ENCODE measurements around the gene CUL9.

The CUL9 gene
- total RNA-seq, result 8.9 to 54.8 (median 32.4) reads per million in 18 experiments

DNA sequence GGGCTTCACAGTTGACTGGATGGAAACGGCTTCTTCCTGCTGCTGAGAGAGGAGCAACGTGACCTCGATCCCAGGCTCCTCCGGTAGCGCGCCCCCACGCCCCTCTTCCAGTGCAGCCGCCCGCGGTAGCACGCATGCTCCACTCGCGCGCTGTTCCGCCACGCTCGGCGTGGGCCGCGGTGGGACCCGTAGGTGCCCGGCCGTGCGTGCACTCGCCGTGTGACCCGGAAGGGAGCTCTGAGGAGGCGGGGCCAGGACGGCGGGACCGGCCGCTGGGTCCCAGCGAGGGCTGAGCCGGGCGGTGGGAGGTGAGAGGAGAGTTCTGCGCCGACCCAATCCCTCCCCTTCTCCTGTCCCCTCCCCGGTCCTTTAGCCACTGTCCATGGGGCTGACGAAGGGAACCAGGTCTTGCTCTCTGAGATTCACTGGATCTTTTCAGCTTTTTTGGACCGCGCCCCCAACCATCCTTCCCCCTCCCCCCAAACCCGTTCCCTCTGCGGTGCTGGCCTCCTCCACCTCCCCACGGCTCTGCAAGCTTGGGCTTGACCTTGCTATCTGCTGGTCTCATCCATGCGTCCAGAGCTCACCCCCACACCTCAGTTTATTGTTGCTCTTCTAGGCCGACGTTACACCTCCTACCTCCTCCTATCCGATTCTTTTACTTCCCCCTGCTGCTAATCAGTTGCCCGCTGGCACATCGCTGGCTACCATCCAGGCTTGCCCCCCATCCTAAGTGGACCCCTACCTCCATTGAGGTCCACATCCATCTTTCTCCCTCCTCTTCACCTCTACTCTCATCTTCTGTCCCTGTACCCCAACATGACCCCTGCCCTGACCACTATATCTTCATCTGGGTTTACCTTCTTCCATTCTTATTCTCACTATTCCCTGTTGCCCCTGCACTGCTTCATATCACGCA, at the start of gene CUL9:
Gene CUL9 (plus strand): TSS at position 255 of the 919 bp plus-strand sequence. CDS start 2,115 bp downstream, outside the sequence.
- peak; percentile 77 to 84 for DNase-seq

DNA sequence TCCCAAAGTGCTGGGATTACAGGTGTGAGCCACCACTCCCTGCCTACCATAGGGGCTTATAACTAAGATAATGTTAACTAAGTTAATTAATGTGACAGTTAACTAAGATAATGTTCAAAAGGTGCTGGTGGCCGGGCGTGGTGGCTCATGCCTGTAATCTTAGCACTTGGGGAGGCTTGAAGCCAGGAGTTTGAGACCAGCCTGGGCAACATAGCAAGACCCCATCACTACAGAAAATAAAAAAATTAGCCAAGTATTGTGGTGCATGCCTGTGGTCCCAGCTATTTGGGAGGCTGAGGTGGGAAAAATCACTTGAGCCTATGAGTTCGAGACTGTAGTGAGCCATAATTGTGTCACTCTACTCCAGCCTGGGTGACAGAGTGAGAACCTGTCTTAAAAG, 43.7 kb upstream of the CUL9 start:
- no peak for DNase-seq

DNA sequence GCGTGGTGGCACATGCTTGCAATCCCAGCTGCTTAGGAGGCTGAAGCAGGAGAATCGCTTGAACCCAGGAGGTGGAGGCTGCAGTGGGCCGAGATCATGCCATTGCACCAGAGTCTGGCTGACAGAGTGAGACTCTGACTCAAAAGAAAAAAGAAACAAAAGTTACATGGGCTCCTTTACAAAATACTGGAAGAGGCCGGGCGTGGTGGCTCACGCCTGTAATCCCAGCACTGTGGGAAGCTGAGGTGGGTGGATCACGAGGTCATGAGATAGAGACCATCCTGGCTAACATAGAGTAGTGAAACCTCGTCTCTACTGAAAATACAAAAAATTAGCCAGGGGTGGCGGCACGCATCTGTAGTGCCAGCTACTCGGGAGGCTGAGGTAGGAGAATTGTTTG, 42.0 kb upstream of the CUL9 start:
- peak in 1 of 2 donors; percentile 56 for DNase-seq

DNA sequence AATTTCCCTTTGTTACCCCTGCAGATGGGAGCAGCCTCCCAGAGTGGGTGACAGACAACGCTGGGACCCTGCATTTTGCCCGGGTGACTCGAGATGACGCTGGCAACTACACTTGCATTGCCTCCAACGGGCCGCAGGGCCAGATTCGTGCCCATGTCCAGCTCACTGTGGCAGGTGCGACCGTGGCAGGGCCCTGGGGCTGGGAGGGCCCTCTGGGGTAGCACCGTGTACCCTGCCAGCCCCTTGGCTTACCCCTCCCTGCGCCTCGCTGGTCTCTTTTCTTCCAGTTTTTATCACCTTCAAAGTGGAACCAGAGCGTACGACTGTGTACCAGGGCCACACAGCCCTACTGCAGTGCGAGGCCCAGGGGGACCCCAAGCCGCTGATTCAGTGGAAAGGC, 40.4 kb upstream of the CUL9 start:
- DNase-seq, result no peak

DNA sequence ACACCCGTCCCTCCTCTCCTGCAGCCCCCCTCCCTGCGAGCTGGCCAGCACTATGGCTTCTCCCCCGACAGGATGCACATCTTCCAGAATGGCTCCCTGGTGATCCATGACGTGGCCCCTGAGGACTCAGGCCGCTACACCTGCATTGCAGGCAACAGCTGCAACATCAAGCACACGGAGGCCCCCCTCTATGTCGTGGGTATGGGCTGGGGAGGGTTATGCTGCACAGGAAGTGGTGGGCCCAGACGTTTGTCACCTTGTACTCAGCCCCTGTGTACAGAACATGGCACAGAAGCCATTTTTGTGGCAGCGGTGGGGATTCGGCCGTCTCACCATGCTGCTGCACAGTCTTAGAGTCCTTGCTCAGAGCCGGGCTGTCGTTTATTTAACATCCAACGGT, 39.9 kb upstream of the CUL9 start:
- no peak for DNase-seq

DNA sequence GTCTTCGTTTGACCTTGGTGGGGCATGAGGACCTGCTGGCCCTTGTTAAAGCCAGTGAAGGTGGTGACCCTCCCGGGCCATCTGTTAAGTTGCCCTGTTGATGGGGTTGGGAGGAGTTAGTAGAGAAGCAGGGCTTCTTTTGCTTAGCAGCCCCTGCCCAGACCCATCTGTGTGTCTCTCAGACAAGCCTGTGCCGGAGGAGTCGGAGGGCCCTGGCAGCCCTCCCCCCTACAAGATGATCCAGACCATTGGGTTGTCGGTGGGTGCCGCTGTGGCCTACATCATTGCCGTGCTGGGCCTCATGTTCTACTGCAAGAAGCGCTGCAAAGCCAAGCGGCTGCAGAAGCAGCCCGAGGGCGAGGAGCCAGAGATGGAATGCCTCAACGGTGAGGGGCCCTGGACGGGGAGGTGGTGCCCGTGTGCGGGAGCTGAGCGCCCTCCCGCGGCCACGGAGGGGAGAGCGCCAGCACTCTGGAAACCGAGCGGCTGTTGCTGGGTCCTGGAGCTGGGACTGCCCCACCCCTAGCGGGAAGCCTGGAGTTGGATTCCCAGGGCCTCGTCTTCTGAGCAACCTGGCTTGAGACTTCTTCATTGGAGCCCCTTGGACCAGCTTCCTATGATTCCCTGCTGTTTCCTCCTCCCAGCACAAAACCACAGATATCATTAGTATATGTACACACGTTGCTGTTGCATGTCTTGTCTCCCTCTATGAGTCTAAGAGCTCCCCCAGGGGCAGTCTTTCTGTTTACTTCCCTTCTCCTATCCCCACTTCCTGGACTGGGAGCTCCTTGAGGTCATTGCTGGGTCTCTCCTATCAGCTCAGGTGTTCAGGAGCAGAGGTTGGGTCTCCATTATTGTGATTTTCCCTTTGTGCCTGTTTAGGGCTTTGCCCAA, 38.5 kb upstream of the CUL9 start:
- peak; percentile 70 to 74 for DNase-seq

DNA sequence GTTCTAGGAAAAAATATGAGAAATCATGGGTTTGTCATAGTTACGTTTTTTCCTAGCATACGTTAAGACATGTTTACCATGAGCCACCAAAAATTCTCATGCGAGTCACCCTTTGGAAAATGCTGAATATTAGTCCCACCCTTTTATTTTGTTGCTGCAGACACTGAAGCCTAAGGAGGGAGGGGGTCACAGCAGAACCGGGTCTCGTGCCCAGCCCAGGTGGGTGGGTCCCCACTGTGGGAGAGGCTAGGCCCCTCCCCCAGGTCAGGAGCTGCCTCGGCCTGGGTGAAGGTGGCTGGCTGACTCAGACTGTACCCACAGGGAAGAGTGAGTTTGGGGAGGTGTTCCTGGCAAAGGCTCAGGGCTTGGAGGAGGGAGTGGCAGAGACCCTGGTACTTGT, 37.1 kb upstream of the CUL9 start:
- DNase-seq, result no peak

DNA sequence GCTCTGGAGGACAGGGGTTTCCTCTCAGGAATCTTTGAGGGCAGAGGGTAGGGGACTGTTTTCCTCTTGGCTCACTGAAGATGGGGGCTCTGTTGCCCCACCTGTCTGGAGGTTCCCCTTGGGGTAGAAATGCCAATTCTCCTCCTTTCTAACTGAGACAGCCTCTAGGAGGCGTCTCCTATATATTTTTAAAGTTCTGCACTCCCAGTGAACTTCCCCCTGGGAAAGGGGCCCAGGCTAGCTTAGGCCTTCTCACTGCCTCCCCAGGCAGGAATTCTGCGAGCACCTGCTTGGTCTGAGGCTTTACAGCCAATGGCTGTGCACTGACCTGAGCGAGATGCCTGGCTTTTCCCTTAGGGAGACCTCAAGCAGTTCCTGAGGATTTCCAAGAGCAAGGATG, 35.7 kb upstream of the CUL9 start:
- no peak for DNase-seq

DNA sequence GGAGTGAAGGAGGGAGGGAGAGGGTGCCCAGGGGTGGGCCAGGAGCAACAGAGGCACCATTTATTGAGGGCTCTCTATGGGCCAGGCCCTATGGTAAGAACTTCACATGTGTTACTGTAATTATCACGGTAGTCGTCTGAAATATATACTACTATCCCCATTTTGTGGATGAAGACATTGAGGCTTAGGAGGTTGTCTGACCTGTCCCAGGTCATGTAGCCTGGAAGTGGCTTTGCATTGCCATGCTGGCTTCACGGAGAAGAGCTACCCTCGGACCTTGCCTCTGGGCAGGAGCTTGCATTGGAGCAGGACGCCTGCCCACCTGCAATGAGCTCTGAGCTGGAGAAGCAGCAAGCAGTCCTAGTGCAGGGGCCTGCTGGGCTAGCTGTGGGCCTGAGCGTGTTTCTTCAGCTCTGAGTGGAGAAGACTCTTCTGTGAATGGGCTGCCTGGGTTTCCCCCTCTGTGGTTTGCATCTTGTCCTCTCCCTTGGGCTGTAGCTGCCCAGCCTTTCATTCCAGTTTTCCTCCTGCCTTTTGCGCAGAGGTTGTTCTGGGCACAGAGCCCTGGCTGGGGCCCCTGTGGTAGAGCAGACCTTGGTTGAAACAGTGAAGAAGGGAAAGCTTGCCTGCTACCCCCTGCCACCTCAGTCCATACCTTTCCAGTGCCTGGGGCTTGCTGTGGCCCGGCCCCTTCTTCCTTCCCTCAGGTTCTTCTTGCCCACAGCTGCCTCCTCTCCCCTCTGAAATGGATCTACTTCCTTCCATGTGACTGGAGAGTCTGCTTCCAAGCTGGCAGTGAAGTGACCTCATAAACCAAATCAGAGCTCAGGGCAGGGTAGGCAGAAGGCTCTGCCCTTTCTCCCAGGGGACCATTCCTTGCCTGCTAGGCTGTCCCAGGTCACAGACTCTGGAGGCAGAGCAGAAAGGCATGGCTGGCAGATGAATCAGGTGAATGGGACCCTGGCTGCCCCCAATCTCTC, 35.0 kb upstream of the CUL9 start:
- no peak for DNase-seq

DNA sequence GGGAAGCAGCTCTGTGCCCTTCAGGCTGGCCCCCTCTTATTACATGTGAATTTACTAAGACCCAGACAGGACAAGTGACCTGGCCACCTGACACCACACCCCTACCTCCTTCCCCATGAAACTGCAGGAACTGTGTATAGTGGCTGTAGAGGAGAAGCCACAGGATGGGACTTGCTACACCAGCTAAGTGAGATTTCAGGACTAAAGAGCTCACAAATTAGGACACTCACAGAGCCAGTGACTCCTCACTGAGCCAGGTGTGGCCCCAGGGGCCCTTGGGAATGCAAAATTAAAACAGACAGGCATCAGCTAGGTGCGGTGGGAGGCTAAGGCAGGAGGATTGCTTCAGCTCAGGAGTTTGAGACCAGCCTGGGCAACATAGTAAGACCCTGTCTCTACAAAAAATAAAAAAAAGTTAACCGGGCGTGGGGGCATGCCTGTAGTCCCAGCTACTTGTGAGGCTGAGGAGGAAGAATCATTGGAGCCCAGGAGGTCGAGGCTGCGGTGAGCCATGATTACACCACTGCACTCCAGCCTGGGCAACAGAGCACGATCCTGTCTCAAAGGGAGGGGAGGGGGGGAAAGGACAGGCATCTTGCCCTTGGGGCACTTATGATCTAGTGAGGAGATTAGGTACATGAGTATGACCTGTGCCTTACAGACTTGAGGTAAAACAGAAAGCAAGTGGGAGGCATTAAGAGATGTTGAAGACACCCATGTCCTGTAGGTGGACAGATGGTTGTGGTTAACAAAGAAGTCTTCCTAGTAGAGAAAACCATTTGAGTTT, 34.1 kb upstream of the CUL9 start:
- no peak for DNase-seq

DNA sequence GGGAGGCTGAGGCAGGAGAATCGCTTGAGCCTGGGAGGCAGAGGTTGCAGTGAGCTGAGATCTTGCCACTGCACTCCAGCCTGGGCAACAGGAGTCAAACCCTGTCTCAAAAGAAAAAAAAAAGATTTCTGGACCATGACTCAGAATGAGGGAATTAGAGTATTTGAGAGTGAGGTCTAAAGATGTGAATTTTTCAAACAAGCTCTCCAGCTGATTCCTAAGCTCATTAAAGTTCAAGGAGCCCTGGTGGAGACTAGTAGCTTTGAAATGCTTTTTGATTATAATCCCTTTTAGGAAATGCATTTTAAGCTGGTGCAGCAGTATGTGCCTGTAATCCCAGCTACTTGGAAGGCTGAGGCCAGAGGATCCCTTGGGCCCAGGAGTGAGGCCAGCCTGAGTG, 32.7 kb upstream of the CUL9 start:
- no peak for DNase-seq

DNA sequence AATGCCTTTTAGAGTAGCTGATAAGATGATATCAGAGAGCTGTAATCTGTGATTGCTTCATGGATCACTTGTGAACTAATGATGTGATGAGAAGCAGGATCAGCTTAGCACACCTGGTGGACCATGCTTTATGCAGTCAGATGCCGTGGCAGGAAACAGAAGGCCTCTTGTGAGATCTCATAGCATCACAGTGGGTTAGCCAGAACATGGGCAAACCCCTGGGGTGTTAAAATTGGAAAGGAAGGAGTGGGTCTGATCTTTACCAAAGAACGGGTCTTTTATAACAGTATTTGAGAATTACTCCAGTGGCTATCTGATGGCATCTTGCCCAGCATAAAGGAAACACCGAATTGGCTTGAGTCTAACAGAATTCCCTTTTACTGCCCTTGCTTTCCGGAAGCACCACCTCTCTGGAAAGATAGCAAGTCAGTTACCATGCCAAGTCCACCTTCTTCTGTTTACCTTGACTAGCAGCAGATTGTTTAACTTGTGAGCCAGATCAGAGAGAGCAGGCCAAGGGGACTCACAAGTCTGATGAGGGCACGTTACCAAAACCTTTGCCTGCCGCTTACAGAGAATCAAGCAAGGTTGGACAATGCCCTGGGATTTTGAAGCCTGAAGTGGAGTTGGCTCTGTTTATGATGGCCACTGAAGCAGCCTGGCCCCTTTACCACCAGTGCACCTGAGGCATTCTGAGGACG, 31.8 kb upstream of the CUL9 start:
- no peak for DNase-seq

DNA sequence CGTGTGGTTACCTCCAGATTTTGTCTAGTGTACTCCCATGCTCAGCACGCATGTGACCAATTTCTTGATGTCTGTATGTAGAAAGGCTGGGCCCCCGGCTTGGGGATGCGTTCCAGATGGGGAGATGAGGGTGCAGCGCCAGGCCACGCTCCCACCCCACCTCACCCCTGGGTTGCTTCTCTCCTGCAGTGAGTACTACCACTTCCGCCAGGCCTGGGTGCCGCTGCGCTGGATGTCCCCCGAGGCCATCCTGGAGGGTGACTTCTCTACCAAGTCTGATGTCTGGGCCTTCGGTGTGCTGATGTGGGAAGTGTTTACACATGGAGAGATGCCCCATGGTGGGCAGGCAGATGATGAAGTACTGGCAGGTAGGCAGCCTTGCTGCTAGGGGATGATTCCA, 22.4 kb upstream of the CUL9 start:
- DNase-seq, result no peak

DNA sequence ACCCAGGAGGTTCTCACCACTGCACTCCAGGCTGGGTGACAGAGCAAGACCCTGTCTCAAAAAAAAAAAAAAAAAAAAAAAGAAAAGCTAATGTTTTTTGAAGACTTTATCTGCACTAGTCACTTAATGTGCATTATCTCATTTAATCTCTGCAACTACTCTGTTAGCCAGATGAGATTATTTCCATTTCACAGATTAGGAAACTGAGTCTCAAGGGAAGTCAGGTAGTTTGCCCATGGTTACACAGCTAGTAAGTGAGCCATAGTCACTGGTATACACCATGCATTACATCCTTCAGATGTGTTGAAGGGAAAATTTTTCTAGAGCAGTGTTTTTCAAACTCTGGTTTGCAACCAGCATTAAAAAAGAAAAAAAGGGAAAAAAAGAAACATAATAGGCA, 18.1 kb upstream of the CUL9 start:
- no peak for DNase-seq

DNA sequence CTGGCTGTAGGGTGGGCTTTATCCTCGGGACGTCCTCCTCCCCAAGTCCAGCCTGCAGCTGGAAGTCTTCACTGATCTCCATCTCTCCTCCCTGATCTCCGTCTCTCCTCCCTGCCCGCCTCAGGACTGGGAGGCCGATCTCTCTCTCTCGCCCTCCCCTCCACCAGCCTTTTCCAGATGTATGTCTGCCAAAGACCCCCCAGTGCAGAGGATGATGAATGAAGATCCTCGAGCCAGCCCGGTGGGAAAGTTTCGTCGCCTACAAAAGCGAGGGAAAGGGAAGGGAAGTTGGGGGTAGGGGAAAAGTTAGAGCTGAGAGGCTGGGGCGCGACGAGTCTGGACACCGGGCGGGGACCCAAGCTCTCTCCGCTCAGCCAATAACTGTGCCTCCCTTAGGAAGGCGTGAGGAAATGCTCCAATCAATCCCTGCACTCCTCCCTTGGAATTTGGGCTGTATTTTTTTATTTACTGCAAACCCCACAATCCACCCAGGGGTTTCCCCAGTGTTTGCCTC, 11.5 kb upstream of the CUL9 start:
- no peak for DNase-seq

DNA sequence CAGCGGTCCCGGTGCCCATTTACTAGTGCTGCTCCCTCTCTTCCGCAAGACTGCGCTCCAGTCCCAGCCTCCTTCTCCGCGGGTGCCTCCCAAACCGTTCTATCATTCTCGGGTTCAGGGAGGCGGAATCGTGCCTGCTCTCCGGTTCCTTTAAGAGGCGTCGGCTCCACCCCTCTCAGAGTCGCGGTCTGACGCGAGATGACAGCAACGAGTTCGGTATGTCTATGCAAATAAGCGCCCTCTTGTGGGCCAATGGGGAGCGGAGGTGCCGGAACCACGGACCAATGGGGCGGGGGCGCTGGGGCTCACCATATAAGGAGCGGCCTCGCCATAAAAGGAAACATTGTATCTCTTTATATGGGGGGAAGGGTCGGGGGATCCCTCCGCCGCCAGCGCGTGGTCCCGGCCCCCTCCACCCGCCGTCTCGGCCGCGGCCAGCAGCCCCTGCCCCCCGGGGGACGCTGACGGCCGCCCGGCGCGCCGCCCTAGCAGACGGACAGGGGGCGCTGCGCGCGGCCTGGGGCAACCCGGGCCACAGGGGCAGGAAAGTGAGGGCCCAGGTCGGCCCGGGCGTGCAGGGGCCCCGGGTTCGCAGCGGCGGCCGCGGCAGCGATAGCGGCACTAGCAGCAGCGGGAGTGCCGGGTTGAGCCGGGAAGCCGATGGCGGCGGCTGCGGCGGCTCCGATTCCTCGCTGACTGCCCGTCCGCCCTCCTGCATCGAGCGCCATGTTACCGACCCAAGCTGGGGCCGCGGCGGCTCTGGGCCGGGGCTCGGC, 10.9 kb upstream of the CUL9 start, which contains the start of gene SRF:
Gene SRF (plus strand): TSS at position 339 of the 776 bp plus-strand sequence. CDS start 388 bp downstream, at position 727.
- DNase-seq, result peak; percentile 99 to 100

DNA sequence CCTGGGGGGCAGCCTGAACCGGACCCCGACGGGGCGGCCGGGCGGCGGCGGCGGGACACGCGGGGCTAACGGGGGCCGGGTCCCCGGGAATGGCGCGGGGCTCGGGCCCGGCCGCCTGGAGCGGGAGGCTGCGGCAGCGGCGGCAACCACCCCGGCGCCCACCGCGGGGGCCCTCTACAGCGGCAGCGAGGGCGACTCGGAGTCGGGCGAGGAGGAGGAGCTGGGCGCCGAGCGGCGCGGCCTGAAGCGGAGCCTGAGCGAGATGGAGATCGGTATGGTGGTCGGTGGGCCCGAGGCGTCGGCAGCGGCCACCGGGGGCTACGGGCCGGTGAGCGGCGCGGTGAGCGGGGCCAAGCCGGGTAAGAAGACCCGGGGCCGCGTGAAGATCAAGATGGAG, 10.3 kb upstream of the CUL9 start:
- no peak for DNase-seq

DNA sequence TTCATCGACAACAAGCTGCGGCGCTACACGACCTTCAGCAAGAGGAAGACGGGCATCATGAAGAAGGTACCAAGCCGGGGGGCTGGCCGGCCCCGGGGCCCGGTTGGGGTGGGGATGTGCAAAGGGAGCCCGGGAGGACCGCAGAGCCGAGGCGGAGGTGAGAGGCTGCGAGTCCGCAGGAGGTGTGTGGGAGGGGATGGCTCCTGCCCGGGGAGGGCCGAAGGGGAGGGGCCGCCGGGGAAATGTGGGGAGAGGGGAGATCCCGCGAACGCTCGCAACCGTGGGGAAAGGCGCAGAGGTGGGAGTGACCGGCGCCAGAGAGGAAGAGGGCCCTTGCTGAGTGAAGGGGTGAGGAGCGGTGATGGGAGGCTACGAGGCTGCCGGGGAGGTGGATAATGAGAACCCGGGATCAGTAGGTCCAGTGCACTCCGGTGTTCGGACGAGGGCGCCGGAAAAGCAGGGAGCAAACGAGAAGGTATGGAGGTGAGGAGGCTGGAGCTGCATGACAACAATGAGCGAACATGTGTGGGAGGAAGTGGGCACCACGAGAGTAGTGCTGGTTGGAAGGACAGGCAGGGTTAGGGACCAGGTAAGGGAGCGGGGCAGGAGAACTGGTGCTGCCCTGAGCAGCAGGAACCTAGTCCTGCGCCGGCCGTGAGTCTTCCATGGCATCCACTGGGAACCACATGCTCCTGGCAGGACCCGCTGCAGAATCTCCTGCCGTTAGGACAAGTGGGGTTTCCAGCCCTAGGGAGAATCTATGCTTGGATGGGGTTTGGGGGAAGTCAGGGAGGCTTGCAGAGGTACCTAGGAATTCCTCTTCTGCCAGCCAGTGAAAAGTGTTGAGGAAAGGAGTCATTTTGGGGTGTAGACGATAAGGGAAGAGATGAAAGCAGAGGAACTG, 9.6 kb upstream of the CUL9 start:
- DNase-seq, result peak in 1 of 2 donors; percentile 20
